ENCODE data around the gene MR1.

The MR1 gene

GRCh38 chr1:181033799-181034451, at the start of gene MR1:
MR1 (plus strand) TSS chr1:181033983; CDS start chr1:181034008, 25 bp downstream.
- DNase-seq, result no peak

- DNase-seq, result no peak
Measured at GRCh38 chr1:180988253-180988752, 45.5 kb upstream of the MR1 start.

- DNase-seq, result no peak
Measured at GRCh38 chr1:180994262-180994661, 39.5 kb upstream of the MR1 start.

- DNase-seq, result no peak
Measured at GRCh38 chr1:180997843-180998504, 35.8 kb upstream of the MR1 start.

- no peak for DNase-seq
Measured at GRCh38 chr1:181001091-181001780, 32.5 kb upstream of the MR1 start.

GRCh38 chr1:181002582-181003172, 31.1 kb upstream of the MR1 start:
- no peak for DNase-seq

GRCh38 chr1:181010789-181011188, 23.0 kb upstream of the MR1 start:
- DNase-seq, result no peak

- DNase-seq, result no peak
Measured at GRCh38 chr1:181011301-181012202, 22.2 kb upstream of the MR1 start.

GRCh38 chr1:181012203-181012745, 21.5 kb upstream of the MR1 start:
- DNase-seq, result no peak

- no peak for DNase-seq
Measured at GRCh38 chr1:181013144-181013543, 20.6 kb upstream of the MR1 start.

- no peak for DNase-seq
Measured at GRCh38 chr1:181014477-181015250, 19.1 kb upstream of the MR1 start.

GRCh38 chr1:181015251-181015615, 18.6 kb upstream of the MR1 start:
- DNase-seq, result no peak

GRCh38 chr1:181016563-181016962, 17.2 kb upstream of the MR1 start:
- DNase-seq, result no peak

GRCh38 chr1:181018901-181019681, 14.7 kb upstream of the MR1 start:
- no peak for DNase-seq

GRCh38 chr1:181021159-181021558, 12.6 kb upstream of the MR1 start:
- no peak for DNase-seq

- peak; percentile 82 for DNase-seq
Measured at GRCh38 chr1:181021811-181022434, 11.9 kb upstream of the MR1 start.

GRCh38 chr1:181023265-181024057, 10.3 kb upstream of the MR1 start:
- no peak for DNase-seq

- no peak for DNase-seq
Measured at GRCh38 chr1:181028196-181028595, 5.6 kb upstream of the MR1 start.

GRCh38 chr1:181028615-181029014, 5.2 kb upstream of the MR1 start:
- no peak for DNase-seq

Data from left hindlimb (tissue), 1 donor.